ENCODE results near the gene SYNPR.

The SYNPR gene

GRCh38 chr3:63290686-63291085 is 12.6 kb downstream of the SYNPR start:
- no peaks in the 10 kb centered on the region for H3K79me2 ChIP-seq (ENCODE audit: low read length)
- H3K27ac ChIP-seq (ENCODE audit: low read length) = no peak overlapping the region
- H3K36me3 ChIP-seq (replicated peaks; ENCODE audit: low read depth, low read length) = no peaks in the 10 kb centered on the region
- no peaks in the 10 kb centered on the region for H3K4me1 ChIP-seq (ENCODE audit: low read length)
- H3K9me3 ChIP-seq (ENCODE audit: insufficient read depth, low read length) = no peaks in the 10 kb centered on the region
- TF ChIP-seq CTCF (IDR thresholded peaks at IDR 0.05; ENCODE audit: low read depth, low read length) = no peak
- TF ChIP-seq EZH2phosphoT487 (IDR thresholded peaks at IDR 0.05; ENCODE audit: low read depth) = no peak
- H3K4me3 ChIP-seq (ENCODE audit: low read length) = no peak overlapping the region
- no peaks in the 10 kb centered on the region for H4K20me1 ChIP-seq (ENCODE audit: insufficient read depth, low read length)
- no peak overlapping the region for H2AFZ ChIP-seq (ENCODE audit: low read depth, low read length)
- no peak overlapping the region for H3K9ac ChIP-seq (ENCODE audit: low read length)
- no peaks in the 10 kb centered on the region for H3K27me3 ChIP-seq (ENCODE audit: low read depth, low read length)
- no peak overlapping the region for H3K4me2 ChIP-seq (ENCODE audit: low read length)

- Histone ChIP-seq H2AFZ (ENCODE audit: low read depth, low read length) (no peak overlapping the region), H3K36me3 (replicated peaks; ENCODE audit: low read depth, low read length) (no peaks in the 10 kb centered on the region), H3K9ac (ENCODE audit: low read length) (no peak overlapping the region), H4K20me1 (ENCODE audit: insufficient read depth, low read length) (no peaks in the 10 kb centered on the region), H3K27me3 (ENCODE audit: low read depth, low read length) (no peaks in the 10 kb centered on the region), H3K9me3 (ENCODE audit: insufficient read depth, low read length) (no peaks in the 10 kb centered on the region), H3K4me2 (ENCODE audit: low read length) (no peak overlapping the region), H3K4me1 (ENCODE audit: low read length) (no peaks in the 10 kb centered on the region), H3K4me3 (ENCODE audit: low read length) (no peak overlapping the region), H3K79me2 (ENCODE audit: low read length) (no peaks in the 10 kb centered on the region), H3K27ac (ENCODE audit: low read length) (no peak overlapping the region)
- no peak for TF ChIP-seq CTCF (IDR thresholded peaks at IDR 0.05; ENCODE audit: low read depth, low read length)
- TF ChIP-seq EZH2phosphoT487 (IDR thresholded peaks at IDR 0.05; ENCODE audit: low read depth) = no peak
These were observed 16.2 kb downstream of the SYNPR start for GRCh38 chr3:63294332-63294731.

DNA sequence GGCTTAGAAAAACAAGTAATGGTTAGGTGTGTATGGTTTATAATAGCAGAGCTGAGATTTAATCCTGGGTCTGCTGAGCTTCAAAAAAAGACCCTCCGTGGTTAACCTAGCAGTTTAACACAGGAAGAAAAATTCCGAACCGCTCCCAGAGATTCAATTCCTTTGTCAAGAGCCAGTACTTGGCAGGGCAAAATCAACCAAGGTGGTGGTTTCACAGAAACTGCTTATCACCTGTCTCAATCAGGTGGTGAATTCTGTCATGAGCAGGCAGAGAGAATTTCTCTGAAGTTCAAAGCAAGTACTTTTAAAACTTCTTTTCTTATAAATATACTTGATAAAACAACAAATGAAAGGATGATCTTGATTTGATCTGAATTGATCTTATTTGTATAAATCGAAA is 17.2 kb downstream of the SYNPR start:
- Histone ChIP-seq H3K4me2 (ENCODE audit: low read length) (no peak overlapping the region), H3K4me3 (ENCODE audit: low read length) (no peak overlapping the region), H2AFZ (ENCODE audit: low read depth, low read length) (no peak overlapping the region), H3K27ac (ENCODE audit: low read length) (no peak overlapping the region), H3K4me1 (ENCODE audit: low read length) (no peaks in the 10 kb centered on the region), H3K36me3 (replicated peaks; ENCODE audit: low read depth, low read length) (no peaks in the 10 kb centered on the region), H3K79me2 (ENCODE audit: low read length) (no peaks in the 10 kb centered on the region), H3K27me3 (ENCODE audit: low read depth, low read length) (no peaks in the 10 kb centered on the region), H3K9me3 (ENCODE audit: insufficient read depth, low read length) (no peaks in the 10 kb centered on the region), H3K9ac (ENCODE audit: low read length) (no peak overlapping the region), H4K20me1 (ENCODE audit: insufficient read depth, low read length) (no peaks in the 10 kb centered on the region)
- TF ChIP-seq CTCF (IDR thresholded peaks at IDR 0.05; ENCODE audit: low read depth, low read length) (no peak), EZH2phosphoT487 (IDR thresholded peaks at IDR 0.05; ENCODE audit: low read depth) (no peak)

DNA sequence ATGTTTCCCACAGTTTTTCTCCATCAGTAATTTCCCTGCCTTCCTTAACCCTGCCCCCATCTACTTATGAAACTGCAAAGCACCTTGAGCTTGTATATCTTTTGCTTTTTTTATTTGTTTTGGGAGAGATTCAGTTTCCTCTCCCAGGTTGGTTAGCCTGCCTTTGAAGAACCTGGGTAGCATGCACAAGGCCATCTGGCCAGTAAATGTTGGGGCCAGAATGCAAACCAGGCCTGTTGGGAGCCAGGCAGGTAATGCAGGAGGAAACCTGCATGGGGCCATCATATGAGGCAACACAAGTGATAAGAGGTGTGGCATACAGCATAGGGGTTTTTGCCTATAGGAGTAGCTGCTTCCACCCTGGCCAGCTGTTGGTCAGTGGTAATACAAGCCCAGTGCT is 17.7 kb downstream of the SYNPR start:
- Histone ChIP-seq H3K36me3 (replicated peaks; ENCODE audit: low read depth, low read length) (no peaks in the 10 kb centered on the region), H3K4me3 (ENCODE audit: low read length) (no peak overlapping the region), H3K27ac (ENCODE audit: low read length) (no peak overlapping the region), H3K27me3 (ENCODE audit: low read depth, low read length) (no peaks in the 10 kb centered on the region), H3K4me1 (ENCODE audit: low read length) (no peaks in the 10 kb centered on the region), H3K79me2 (ENCODE audit: low read length) (no peaks in the 10 kb centered on the region), H3K9me3 (ENCODE audit: insufficient read depth, low read length) (no peaks in the 10 kb centered on the region), H3K4me2 (ENCODE audit: low read length) (no peak overlapping the region), H3K9ac (ENCODE audit: low read length) (no peak overlapping the region), H4K20me1 (ENCODE audit: insufficient read depth, low read length) (no peaks in the 10 kb centered on the region), H2AFZ (ENCODE audit: low read depth, low read length) (no peak overlapping the region)
- no peak for TF ChIP-seq CTCF (IDR thresholded peaks at IDR 0.05; ENCODE audit: low read depth, low read length)
- no peak for TF ChIP-seq EZH2phosphoT487 (IDR thresholded peaks at IDR 0.05; ENCODE audit: low read depth)
